MV-4-11 (cell line): ENCODE data around the gene VIM.

Source experiments
- DNase-seq: peaks from one replicate; lab custom pipeline; 2025; lab: John Stamatoyannopoulos, UW

VIM gene

DNA sequence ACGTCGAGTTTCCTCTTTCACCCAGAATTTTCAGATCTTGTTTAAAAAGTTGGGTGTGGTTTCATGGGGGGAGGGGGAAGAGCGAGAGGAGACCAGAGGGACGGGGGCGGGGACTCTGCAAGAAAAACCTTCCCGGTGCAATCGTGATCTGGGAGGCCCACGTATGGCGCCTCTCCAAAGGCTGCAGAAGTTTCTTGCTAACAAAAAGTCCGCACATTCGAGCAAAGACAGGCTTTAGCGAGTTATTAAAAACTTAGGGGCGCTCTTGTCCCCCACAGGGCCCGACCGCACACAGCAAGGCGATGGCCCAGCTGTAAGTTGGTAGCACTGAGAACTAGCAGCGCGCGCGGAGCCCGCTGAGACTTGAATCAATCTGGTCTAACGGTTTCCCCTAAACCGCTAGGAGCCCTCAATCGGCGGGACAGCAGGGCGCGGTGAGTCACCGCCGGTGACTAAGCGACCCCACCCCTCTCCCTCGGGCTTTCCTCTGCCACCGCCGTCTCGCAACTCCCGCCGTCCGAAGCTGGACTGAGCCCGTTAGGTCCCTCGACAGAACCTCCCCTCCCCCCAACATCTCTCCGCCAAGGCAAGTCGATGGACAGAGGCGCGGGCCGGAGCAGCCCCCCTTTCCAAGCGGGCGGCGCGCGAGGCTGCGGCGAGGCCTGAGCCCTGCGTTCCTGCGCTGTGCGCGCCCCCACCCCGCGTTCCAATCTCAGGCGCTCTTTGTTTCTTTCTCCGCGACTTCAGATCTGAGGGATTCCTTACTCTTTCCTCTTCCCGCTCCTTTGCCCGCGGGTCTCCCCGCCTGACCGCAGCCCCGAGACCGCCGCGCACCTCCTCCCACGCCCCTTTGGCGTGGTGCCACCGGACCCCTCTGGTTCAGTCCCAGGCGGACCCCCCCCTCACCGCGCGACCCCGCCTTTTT, at the start of gene VIM:
Gene VIM (plus strand): TSS at position 151 of the 925 bp plus-strand sequence. CDS start 1,182 bp downstream, outside the sequence.
- DNase-seq = peak; percentile 96

GRCh38 chr10:17179002-17179401, 49.0 kb upstream of the VIM start:
- peak; percentile 41 for DNase-seq

DNA sequence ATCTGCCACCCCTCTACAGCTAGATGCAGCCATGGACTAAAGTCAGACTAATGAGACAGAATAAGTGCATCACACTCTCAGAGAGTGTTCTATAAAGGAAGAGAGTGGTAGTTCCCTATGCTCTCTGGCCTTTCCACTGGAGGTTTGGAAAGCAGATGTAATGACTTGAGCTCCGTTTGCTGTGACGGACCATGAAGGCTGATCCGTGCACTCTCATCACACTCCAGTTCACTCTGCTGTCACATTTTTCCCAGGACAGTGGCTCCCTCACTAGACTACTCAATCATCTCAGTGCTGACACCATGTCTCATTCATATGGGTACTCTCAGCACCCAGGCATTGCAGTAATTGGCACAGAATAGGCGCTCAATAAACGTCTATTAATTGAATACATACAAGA, 46.9 kb upstream of the VIM start:
- DNase-seq = no peak

DNA sequence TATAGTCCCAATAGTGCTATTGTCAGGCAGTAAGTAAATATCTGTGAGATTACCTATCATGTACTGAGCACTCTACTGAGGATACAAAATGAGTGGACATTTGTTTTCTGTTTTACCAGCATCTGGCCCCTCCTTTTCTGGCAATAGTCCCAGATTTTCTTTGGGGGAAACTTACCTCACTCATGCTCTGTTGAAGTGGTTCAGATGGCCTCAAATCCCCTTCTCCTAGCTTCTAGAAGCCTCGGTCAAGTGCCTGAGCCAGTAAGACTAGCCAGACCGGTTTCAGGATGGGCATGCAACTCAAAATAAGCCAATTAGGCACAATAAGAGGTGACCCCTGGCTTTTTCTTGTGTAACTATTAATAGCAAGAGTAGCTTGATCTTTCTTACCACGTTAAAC, 46.3 kb upstream of the VIM start:
- DNase-seq = no peak

DNA sequence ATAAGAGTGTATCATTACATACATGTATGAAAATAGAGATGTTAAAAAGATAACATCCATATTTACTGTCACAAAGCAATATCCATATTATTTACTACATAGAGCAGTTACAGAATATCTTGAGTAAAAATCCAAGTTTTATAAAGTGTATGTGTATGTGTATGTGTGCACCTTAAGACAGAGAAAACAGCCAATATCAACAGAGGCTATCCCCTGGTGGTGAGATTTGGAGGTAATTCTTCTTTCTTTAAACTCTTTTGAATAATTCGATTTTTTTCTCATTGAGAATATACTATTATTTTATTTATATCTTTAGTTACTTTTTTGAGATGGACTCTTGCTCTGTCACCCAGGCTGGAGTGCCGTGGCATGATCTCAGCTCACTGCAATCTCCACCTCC, 44.9 kb upstream of the VIM start:
- DNase-seq = no peak

DNA sequence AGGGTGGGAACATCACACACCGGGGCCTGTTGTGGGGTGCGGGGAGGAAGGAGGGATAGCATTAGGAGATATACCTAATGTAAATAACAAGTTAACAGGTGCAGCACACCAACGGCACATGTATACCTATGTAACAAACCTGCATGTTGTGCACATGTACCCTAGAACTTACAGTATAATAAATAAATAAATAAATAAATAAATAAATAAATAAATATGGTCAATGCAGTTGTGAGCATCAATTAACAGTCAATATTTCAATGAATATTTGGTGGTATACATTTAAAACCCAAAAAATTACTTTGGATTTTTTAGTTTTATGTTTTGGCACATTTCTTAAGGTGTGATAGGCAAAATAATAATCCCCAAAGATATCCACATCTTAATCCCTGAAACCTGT, 42.2 kb upstream of the VIM start:
- DNase-seq = no peak

GRCh38 chr10:17188644-17189172, 39.3 kb upstream of the VIM start:
- no peak for DNase-seq

GRCh38 chr10:17190602-17191001, 37.4 kb upstream of the VIM start:
- no peak for DNase-seq

GRCh38 chr10:17195083-17195482, 33.0 kb upstream of the VIM start:
- no peak for DNase-seq

DNA sequence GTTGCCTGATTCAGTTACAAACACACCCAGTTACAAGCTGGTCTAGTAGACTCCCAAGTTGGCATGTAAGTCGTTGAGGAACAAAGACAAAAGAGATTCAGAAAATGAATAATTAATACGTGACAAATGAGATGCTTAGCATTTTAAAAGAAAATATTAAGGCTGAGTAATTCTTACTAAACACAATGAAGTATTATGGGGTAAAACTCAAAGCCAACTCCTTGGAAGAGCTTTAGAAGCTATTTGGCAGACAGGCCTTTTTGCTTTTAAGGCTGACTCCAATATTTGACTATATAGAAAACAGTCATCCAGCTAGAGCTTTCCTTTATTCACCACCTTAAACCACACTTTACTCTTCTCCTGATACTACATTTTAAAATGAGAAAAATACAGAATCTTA, 32.0 kb upstream of the VIM start:
- DNase-seq = no peak

- no peak for DNase-seq
Observed at GRCh38 chr10:17196573-17196972, 31.5 kb upstream of the VIM start.

DNA sequence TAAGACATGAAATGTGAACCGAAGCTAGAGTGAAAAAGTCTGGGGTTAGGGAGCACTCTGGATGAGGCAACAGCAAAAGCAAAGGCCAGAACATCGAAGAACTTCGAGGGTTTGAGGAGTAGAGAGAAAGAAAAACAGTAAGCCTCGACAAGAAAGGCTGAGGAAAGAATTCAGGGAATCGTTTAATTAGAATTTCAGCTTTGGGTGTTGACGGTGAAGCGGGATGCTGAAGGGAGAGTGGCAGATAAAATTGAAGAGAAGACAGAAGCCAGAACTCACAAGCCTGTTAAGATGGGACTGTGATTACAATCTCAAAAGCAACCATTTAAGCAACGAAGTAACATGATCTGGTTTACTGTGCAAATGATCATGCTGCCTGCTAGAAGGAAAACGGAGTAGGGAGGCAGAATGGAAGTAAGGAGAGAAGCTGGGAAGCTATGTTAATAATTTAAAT, 28.7 kb upstream of the VIM start:
- DNase-seq = no peak

DNA sequence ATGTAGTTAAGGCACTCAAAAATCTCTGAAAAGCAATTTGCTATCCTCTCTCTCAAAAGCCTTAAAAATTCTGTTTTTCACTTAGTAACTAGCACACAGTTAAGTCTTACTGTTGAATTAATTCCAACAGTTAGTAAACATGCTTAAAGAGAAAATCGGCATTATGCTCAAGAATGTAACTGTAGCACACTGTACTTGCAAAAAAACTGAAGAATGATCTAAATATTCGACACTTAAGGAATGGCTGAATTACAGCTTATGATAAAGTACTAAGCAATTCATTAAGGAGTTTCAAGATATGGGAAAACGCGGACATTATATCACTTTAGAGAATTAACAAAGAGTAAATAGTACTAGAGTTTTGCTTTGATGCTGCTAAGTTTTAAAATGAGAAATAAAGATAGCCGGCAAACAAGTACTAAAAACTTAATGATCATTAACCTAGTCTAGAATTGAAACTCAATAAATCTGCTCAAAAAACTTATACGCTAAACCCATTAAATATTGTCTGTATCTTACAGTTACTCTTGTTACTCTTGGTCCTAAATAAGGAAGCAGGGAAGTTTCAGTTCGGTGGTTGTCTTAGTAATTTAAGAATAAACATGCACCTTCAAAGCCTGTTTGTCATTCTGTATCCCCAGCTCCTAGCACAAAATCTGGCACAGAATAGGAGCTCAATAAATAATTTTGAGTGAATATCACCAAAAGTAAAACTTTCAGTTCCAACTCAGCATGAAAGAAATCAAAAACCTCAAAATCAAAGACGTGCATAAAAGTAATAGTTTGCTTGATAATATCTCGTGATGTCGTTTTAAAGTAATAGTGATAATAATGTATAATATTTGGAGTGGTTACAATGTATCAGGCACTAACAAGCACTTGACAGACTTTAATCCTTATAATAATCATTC, 27.8 kb upstream of the VIM start:
- DNase-seq = peak; percentile 74

GRCh38 chr10:17200912-17201793, 26.9 kb upstream of the VIM start, which contains the start of gene TRDMT1:
TSS of gene TRDMT1 (minus strand) at chr10:17201672. CDS start at chr10:17201634, 38 bp downstream.
- peak; percentile 73 for DNase-seq

DNA sequence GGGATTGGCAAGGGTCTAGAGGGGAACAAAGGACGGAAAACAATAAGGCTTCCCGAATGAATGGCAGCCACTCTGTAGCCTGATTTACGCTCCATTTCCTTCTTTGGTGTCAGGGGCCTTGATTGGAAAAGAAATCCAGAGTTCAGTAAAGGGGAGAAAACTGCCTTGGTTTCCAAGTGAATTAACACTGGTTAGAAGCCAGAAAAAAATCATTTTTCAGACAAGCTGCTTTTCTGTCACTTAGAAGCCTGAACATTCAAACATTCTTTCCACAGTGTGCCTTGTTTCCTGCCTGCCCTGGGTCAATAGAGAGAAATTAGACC, 26.3 kb upstream of the VIM start:
- DNase-seq = no peak

DNA sequence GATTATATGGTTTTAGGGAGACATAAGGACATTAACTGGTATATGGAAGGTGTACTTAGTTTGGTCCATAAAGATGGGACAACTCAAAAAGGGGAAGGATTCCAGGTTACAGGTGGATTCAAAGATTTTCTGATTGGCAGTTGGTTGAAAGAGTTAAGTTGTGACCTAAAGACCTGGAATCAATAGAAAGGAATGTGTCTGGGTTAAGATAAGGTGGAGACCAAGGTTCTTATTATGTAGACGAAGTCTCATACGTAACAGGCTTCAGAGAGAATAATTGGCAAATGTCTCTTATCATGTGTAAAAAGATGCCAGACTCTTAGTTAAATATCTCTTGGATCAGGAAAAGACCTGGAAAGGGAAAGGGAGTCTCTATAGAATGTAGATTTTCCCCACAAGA, 25.5 kb upstream of the VIM start:
- no peak for DNase-seq

- DNase-seq = no peak
Observed at GRCh38 chr10:17202999-17203398, 25.0 kb upstream of the VIM start.

GRCh38 chr10:17203416-17203815, 24.6 kb upstream of the VIM start:
- peak; percentile 31 for DNase-seq

GRCh38 chr10:17206210-17206709, 21.8 kb upstream of the VIM start:
- peak; percentile 66 for DNase-seq

DNA sequence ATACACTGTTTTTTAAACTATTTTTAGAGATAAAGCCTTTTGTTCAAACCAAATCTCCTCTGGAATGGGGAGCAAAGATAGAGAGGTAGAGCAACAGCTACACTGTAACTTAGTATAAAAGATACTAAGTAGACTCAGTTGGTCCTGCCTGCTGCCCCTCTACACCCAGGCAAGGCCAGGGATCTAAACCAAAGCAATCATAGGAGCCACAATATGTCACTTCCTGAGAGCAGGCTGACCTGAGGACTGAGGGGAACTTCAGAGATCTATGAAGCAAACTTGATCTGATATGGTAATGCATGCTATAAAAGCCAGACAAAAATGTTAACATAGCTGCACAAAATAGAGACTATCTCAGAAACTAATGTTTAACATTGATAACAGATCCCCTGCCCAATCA, 19.6 kb upstream of the VIM start:
- DNase-seq = no peak

GRCh38 chr10:17209302-17209701, 18.7 kb upstream of the VIM start:
- no peak for DNase-seq
